Type B pancreatic cell (in vitro differentiated cells): ENCODE data around the gene PTPRF. TPM values are rescaled to one million over a fixed set of nuclear protein-coding genes. Genes with fewer than 3 reads are reported as not detected.

Experiments
- DNase-seq: peaks from one replicate; pipeline ENCODE4 v3.0.0; 2021; ENCODE audit warnings: mixed read lengths; ENCODE audit not compliant: unreplicated experiment; ENCODE audit errors: extremely low spot score
- H3K27ac Mint-ChIP-seq: 2 replicates; pipeline ENCODE4 v1.8.0; 2021; ENCODE audit warnings: mild to moderate bottlenecking, mixed read lengths
- H3K27me3 Mint-ChIP-seq: 2 replicates; pipeline ENCODE4 v1.8.0; 2021; ENCODE audit warnings: mixed read lengths
- H3K36me3 Mint-ChIP-seq: 2 replicates; pipeline ENCODE4 v1.8.0; 2021; ENCODE audit warnings: mixed read lengths
- H3K4me1 Mint-ChIP-seq: one replicate; pipeline ENCODE4 v1.8.0; 2021; ENCODE audit warnings: mixed read lengths; ENCODE audit not compliant: unreplicated experiment
- H3K4me3 Mint-ChIP-seq: 2 replicates; pipeline ENCODE4 v1.8.0; 2021; ENCODE audit warnings: mild to moderate bottlenecking, mixed read lengths
- H3K9me3 Mint-ChIP-seq: 2 replicates; pipeline ENCODE4 v1.8.0; 2021; ENCODE audit warnings: mixed read lengths
- CTCF ChIP-seq: fragments of 200-600 bp; sonication (generic); conservative IDR thresholded peaks from 2 replicates; pipeline ENCODE4 v1.5.0; 2021; ENCODE audit warnings: antibody characterized with exemption, mild to moderate bottlenecking
- total RNA-seq: library from RNA; stranded (reverse); gene quantifications from 2 replicates; pipeline ENCODE4 v1.2.1, GENCODE V29; 2021; ENCODE audit warnings: low replicate concordance

PTPRF gene
- total RNA-seq, 1 donor from 2014 or later: 260 TPM

GRCh38 chr1:43671626-43672330 lies 141.1 kb downstream of the PTPRF start:
- no peak overlapping the region for H3K4me3 Mint-ChIP-seq
- H3K36me3 Mint-ChIP-seq: peaks cover 48% of the 10 kb centered on the region
- TF ChIP-seq CTCF: no peak
- H3K27ac Mint-ChIP-seq: no peak overlapping the region
- H3K27me3 Mint-ChIP-seq: no peaks in the 10 kb centered on the region
- no peaks in the 10 kb centered on the region for H3K4me1 Mint-ChIP-seq
- DNase-seq: no peak
- no peaks in the 10 kb centered on the region for H3K9me3 Mint-ChIP-seq

- H3K4me3 Mint-ChIP-seq: no peak overlapping the region
- H3K27ac Mint-ChIP-seq: no peak overlapping the region
- no peak for DNase-seq
- H3K4me1 Mint-ChIP-seq: no peaks in the 10 kb centered on the region
- no peaks in the 10 kb centered on the region for H3K9me3 Mint-ChIP-seq
- TF ChIP-seq CTCF: no peak
- no peaks in the 10 kb centered on the region for H3K27me3 Mint-ChIP-seq
- peaks cover 44% of the 10 kb centered on the region for H3K36me3 Mint-ChIP-seq
These were observed 142.6 kb downstream of the PTPRF start for GRCh38 chr1:43673261-43673660.

Other genes starting within 250 kb of the PTPRF start
- 9.9 and 17.2 TPM in 2 replicates for gene C1orf210, start 245.3 kb upstream of the PTPRF start, total RNA-seq
- 1.3 TPM in 1 of 2 replicates, not detected in the other for gene TIE1, start 229.9 kb upstream of the PTPRF start, total RNA-seq
- not detected in 2 replicates for gene MPL, start 193.1 kb upstream of the PTPRF start, total RNA-seq
- 33.9 and 114 TPM in 2 replicates for gene CDC20, start 171.9 kb upstream of the PTPRF start, total RNA-seq
- gene ELOVL1, start 162.9 kb upstream of the PTPRF start, total RNA-seq: 52.2 and 124 TPM in 2 replicates
- 37.2 and 48.1 TPM in 2 replicates for gene MED8, start 141.1 kb upstream of the PTPRF start, total RNA-seq
- 45.8 and 65.7 TPM in 2 replicates for gene SZT2, start 141.0 kb upstream of the PTPRF start, total RNA-seq
- 20.0 and 36.0 TPM in 2 replicates for gene HYI, start 77.0 kb upstream of the PTPRF start, total RNA-seq
- gene KDM4A, start 119.3 kb downstream of the PTPRF start, total RNA-seq: 55.3 and 67.8 TPM in 2 replicates
- gene ST3GAL3, start 176.7 kb downstream of the PTPRF start, total RNA-seq: 6.4 and 24.4 TPM in 2 replicates